Effector CD8-positive, alpha-beta T cell (primary cell): ENCODE data around the gene SSNA1.
A peak's percentile ranks its signal among the peaks of the same experiment; 100 is the strongest.

ENCODE experiments used
- DNase-seq: peaks from one replicate; lab custom pipeline; 2025; lab: John Stamatoyannopoulos, UW
- total RNA-seq, 4 experiments: gene quantifications; one replicate each; lab custom pipeline; 2026; lab: John Stamatoyannopoulos, UW

Gene SSNA1
- total RNA-seq: 39.5 to 68.9 (median 45.5) reads per million in 4 experiments

GRCh38 chr9:137188490-137189296, at the start of gene SSNA1, which contains the start of gene ANAPC2:
TSS of gene SSNA1 (plus strand) at chr9:137188676. CDS start at chr9:137188727, 51 bp downstream.
TSS of gene ANAPC2 (minus strand) at chr9:137188560. CDS start at chr9:137188532, 28 bp downstream.
- peak; percentile 90 for DNase-seq

GRCh38 chr9:137138722-137139467, 49.6 kb upstream of the SSNA1 start, which contains the start of gene GRIN1:
TSS of gene GRIN1 (plus strand) at chr9:137139154. CDS start at chr9:137139487, 333 bp downstream.
- DNase-seq: peak; percentile 17

- DNase-seq: no peak
Observed at GRCh38 chr9:137139468-137140150, 48.9 kb upstream of the SSNA1 start.

GRCh38 chr9:137140151-137141012, 48.1 kb upstream of the SSNA1 start:
- DNase-seq: no peak

- no peak for DNase-seq
Observed at GRCh38 chr9:137141050-137141810, 47.2 kb upstream of the SSNA1 start.

- DNase-seq: no peak
Observed at GRCh38 chr9:137141976-137142936, 46.2 kb upstream of the SSNA1 start.

GRCh38 chr9:137143459-137143858, 45.0 kb upstream of the SSNA1 start:
- no peak for DNase-seq

- DNase-seq: no peak
Observed at GRCh38 chr9:137145731-137146526, 42.5 kb upstream of the SSNA1 start.

GRCh38 chr9:137146527-137146918, 42.0 kb upstream of the SSNA1 start:
- DNase-seq: no peak

GRCh38 chr9:137147091-137147792, 41.2 kb upstream of the SSNA1 start:
- DNase-seq: no peak

GRCh38 chr9:137147793-137148160, 40.7 kb upstream of the SSNA1 start:
- no peak for DNase-seq

- DNase-seq: no peak
Observed at GRCh38 chr9:137148242-137148641, 40.2 kb upstream of the SSNA1 start.

GRCh38 chr9:137148661-137149060, 39.8 kb upstream of the SSNA1 start:
- DNase-seq: no peak

- DNase-seq: no peak
Observed at GRCh38 chr9:137149363-137149762, 39.1 kb upstream of the SSNA1 start.

GRCh38 chr9:137149942-137150616, 38.4 kb upstream of the SSNA1 start:
- DNase-seq: no peak

GRCh38 chr9:137150617-137151457, 37.6 kb upstream of the SSNA1 start:
- DNase-seq: peak; percentile 23
